Suprapubic skin (tissue), 4 donors: Measurements from ENCODE around the gene YARS1.

Experiments
- EP300 ChIP-seq: sonication (generic); formaldehyde crosslinking; IDR thresholded peaks from one replicate; pipeline ENCODE4 v1.6.1; 2017; ENCODE audit warnings: antibody characterized with exemption
- POLR2A ChIP-seq, 2 donors: fragments of 450-650 bp; IDR thresholded peaks; one replicate each; pipeline ENCODE4 v1.6.1; 2017; ENCODE audit warnings: antibody characterized with exemption in 2 of 2, mild to moderate bottlenecking in 2 of 2, moderate library complexity in 2 of 2
- POLR2AphosphoS5 ChIP-seq, 3 donors: sonication (generic); formaldehyde crosslinking; IDR thresholded peaks; one replicate each; pipeline ENCODE4 v1.6.1; 2017; ENCODE audit warnings: antibody characterized with exemption in 3 of 3
- TF ChIP-seq, protein P1 (sequence below), 2 donors: fragments of 200-600 bp in 1 of 2; fragments of 450-650 bp in 1 of 2; sonication (generic) in 1 of 2; IDR thresholded peaks; one replicate each; pipeline ENCODE4 v1.5.1; 2016 to 2019; ENCODE audit warnings: antibody characterized with exemption in 2 of 2, mild to moderate bottlenecking in 1 of 2, moderate library complexity in 1 of 2

DNA sequence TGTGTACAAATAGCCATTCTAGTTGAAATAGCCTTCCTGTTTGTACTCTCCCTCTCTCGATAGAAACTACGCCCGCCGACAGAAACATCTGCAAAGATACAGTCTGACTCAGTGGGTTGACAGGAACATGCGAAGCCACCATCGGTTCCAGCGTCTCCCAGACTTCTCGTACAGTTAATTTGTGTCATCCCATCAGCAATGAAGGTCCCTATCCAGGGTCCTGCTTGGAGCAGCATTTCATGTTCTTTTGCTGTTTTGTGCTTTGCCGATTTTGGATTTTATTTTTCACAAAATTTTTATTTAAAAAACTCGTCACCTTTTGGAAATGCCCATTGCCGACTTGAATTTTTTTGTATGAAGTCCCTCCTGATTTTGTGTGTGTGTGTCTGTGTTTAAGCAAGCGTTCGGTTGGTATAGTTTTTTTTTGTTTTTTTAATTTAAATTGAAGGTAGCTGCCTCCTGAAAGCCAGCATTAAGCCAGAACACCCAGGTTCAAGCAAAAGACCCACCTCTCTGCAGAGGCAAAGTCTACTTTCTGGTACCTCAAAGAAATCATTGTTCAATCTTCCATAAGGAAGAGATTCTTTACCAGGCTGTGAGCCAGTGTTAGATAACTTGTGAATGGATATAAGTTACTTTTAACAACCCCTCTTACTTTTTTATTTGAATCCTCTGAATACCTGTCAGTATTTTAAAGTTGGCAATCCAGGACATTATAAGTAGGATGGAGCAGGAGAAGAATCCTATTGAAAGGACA, 38.9 kb upstream of the YARS1 start:
- TF ChIP-seq, protein P1, sequence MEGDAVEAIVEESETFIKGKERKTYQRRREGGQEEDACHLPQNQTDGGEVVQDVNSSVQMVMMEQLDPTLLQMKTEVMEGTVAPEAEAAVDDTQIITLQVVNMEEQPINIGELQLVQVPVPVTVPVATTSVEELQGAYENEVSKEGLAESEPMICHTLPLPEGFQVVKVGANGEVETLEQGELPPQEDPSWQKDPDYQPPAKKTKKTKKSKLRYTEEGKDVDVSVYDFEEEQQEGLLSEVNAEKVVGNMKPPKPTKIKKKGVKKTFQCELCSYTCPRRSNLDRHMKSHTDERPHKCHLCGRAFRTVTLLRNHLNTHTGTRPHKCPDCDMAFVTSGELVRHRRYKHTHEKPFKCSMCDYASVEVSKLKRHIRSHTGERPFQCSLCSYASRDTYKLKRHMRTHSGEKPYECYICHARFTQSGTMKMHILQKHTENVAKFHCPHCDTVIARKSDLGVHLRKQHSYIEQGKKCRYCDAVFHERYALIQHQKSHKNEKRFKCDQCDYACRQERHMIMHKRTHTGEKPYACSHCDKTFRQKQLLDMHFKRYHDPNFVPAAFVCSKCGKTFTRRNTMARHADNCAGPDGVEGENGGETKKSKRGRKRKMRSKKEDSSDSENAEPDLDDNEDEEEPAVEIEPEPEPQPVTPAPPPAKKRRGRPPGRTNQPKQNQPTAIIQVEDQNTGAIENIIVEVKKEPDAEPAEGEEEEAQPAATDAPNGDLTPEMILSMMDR (IDR thresholded peaks at IDR 0.05) = no peak
- TF ChIP-seq POLR2AphosphoS5 (IDR thresholded peaks at IDR 0.05) (no peak), POLR2A (IDR thresholded peaks at IDR 0.05) (no peak), EP300 (no peak)
